Chondrocyte (in vitro differentiated cells): ENCODE data around the gene GRIK4. TPM values are rescaled to one million over a fixed set of nuclear protein-coding genes. Genes with fewer than 3 reads are reported as not detected.

ENCODE experiments used
- DNase-seq: peaks from one replicate; pipeline ENCODE4 v3.0.0; 2021; ENCODE audit warnings: mixed read lengths, low spot score
- H3K27ac Mint-ChIP-seq: one replicate; pipeline ENCODE4 v1.8.0; 2021; ENCODE audit warnings: mild to moderate bottlenecking, moderate library complexity, mixed read lengths; ENCODE audit not compliant: unreplicated experiment
- H3K27me3 Mint-ChIP-seq: 2 replicates; pipeline ENCODE4 v1.8.0; 2021; ENCODE audit warnings: low read depth, mixed read lengths
- H3K36me3 Mint-ChIP-seq: 2 replicates; pipeline ENCODE4 v1.8.0; 2021; ENCODE audit warnings: low read depth, mixed read lengths
- H3K4me1 Mint-ChIP-seq: 2 replicates; pipeline ENCODE4 v1.8.0; 2021; ENCODE audit warnings: low read depth, mild to moderate bottlenecking, mixed read lengths
- H3K4me3 Mint-ChIP-seq: one replicate; pipeline ENCODE4 v1.8.0; 2021; ENCODE audit warnings: mild to moderate bottlenecking, moderate library complexity, mixed read lengths; ENCODE audit not compliant: unreplicated experiment
- H3K9me3 Mint-ChIP-seq: 2 replicates; pipeline ENCODE4 v1.8.0; 2021; ENCODE audit warnings: low read depth, mixed read lengths
- CTCF ChIP-seq: fragments of 200-600 bp; sonication (generic); IDR thresholded peaks from 2 replicates; pipeline ENCODE4 v1.5.0; 2021; ENCODE audit warnings: antibody characterized with exemption, mild to moderate bottlenecking, moderate library complexity
- total RNA-seq: library from RNA; stranded (reverse); gene quantifications from 3 replicates; pipeline ENCODE4 v1.2.1, GENCODE V29; 2021

The GRIK4 gene
- total RNA-seq, 1 donor from 2014 or later = 0.37 TPM

GRCh38 chr11:120471131-120471530 lies 40.4 kb upstream of the GRIK4 start:
- TF ChIP-seq CTCF = no peak
- peak overlapping the region; percentile 55 for H3K27ac Mint-ChIP-seq
- H3K9me3 Mint-ChIP-seq = no peaks in the 10 kb centered on the region
- peaks cover 19% of the 10 kb centered on the region for H3K4me1 Mint-ChIP-seq
- peaks cover 39% of the 10 kb centered on the region for H3K36me3 Mint-ChIP-seq
- no peak for DNase-seq
- no peaks in the 10 kb centered on the region for H3K27me3 Mint-ChIP-seq
- H3K4me3 Mint-ChIP-seq = no peak overlapping the region

- Mint-ChIP-seq H3K9me3 (no peaks in the 10 kb centered on the region), H3K4me3 (no peak overlapping the region), H3K4me1 (peaks cover 19% of the 10 kb centered on the region), H3K27me3 (no peaks in the 10 kb centered on the region), H3K36me3 (peaks cover 40% of the 10 kb centered on the region), H3K27ac (no peak overlapping the region)
- no peak for TF ChIP-seq CTCF
- DNase-seq = no peak
These were observed 39.6 kb upstream of the GRIK4 start for GRCh38 chr11:120471994-120472393.

- no peak for DNase-seq
- Mint-ChIP-seq H3K4me3 (no peak overlapping the region), H3K36me3 (peaks cover 40% of the 10 kb centered on the region), H3K27ac (no peak overlapping the region), H3K4me1 (peaks cover 19% of the 10 kb centered on the region), H3K27me3 (no peaks in the 10 kb centered on the region), H3K9me3 (no peaks in the 10 kb centered on the region)
- TF ChIP-seq CTCF = no peak
These were observed 38.0 kb upstream of the GRIK4 start for GRCh38 chr11:120473503-120473902.

- Mint-ChIP-seq H3K9me3 (no peaks in the 10 kb centered on the region), H3K4me1 (no peaks in the 10 kb centered on the region), H3K27ac (no peak overlapping the region), H3K36me3 (peaks cover 45% of the 10 kb centered on the region), H3K27me3 (no peaks in the 10 kb centered on the region), H3K4me3 (no peak overlapping the region)
- no peak for TF ChIP-seq CTCF
- DNase-seq = no peak
These were observed 29.4 kb upstream of the GRIK4 start for GRCh38 chr11:120482149-120482548.

- DNase-seq = no peak
- Mint-ChIP-seq H3K36me3 (peaks cover 34% of the 10 kb centered on the region), H3K4me1 (no peaks in the 10 kb centered on the region), H3K27ac (no peak overlapping the region), H3K4me3 (no peak overlapping the region), H3K9me3 (no peaks in the 10 kb centered on the region), H3K27me3 (no peaks in the 10 kb centered on the region)
- no peak for TF ChIP-seq CTCF
These were observed 26.8 kb upstream of the GRIK4 start for GRCh38 chr11:120484722-120485121.
